OCI-LY3 (cell line): ENCODE results near the gene EMILIN3.

Experiments used
- EZH2phosphoT487 ChIP-seq: fragments of 200-600 bp; shearing (Covaris generic); IDR thresholded peaks from 2 replicates; pipeline ENCODE4 v1.6.1; 2018; ENCODE audit warnings: antibody characterized with exemption, mixed run types, low read depth
- TF ChIP-seq, protein P1 (sequence below): fragments of 200-600, 300-600 bp; sonication (generic); IDR thresholded peaks from 2 replicates; pipeline ENCODE4 v1.5.1; 2014; ENCODE audit warnings: antibody characterized with exemption, low read length, low read depth

DNA sequence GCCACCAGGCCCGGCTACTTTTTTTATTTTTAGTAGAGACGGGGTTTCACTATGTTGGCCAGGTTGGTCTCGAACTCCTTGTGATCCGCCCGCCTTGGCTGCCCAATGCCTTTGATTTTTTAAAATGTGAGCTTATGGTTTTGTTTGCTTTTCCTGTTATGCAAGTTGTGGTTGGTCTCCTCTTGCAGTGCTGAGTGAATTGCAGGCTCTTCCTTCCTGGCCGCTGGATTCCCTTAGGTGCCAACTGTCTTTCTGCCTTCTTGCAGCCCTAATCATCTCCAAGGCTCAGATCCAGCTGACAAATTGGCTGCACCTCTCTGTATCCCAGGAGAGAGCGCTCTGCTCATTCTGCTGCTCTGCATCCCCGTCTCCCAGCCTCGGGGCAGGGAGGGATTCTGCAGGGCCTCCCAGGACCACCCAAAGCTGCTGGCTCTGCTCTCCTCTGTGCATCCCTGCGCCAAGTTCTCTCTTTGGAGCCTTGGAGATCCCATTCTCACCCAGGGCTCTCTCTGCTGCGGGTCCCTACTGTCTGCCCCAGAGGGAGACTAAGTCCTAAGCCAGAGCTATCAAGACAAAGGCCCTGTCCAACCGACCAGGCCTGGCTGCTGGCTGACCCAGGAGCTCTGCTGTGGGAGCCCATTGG, 14.1 kb upstream of the EMILIN3 start:
- TF ChIP-seq, protein P1, sequence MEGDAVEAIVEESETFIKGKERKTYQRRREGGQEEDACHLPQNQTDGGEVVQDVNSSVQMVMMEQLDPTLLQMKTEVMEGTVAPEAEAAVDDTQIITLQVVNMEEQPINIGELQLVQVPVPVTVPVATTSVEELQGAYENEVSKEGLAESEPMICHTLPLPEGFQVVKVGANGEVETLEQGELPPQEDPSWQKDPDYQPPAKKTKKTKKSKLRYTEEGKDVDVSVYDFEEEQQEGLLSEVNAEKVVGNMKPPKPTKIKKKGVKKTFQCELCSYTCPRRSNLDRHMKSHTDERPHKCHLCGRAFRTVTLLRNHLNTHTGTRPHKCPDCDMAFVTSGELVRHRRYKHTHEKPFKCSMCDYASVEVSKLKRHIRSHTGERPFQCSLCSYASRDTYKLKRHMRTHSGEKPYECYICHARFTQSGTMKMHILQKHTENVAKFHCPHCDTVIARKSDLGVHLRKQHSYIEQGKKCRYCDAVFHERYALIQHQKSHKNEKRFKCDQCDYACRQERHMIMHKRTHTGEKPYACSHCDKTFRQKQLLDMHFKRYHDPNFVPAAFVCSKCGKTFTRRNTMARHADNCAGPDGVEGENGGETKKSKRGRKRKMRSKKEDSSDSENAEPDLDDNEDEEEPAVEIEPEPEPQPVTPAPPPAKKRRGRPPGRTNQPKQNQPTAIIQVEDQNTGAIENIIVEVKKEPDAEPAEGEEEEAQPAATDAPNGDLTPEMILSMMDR: no peak
- no peak for TF ChIP-seq EZH2phosphoT487
